Heart left ventricle (tissue), 13 donors: Measurements from ENCODE around the gene ZNF681.

ENCODE experiments used
- POLR2A ChIP-seq, 2 donors: fragments of 450-650 bp; IDR thresholded peaks; one replicate each; pipeline ENCODE4 v1.6.1; 2017; ENCODE audit warnings: antibody characterized with exemption in 2 of 2, mild to moderate bottlenecking in 2 of 2, moderate library complexity in 2 of 2
- TF ChIP-seq, protein P1 (sequence below), 12 donors: fragments of 200-600 bp; sonication (generic) in 4 of 12; IDR thresholded peaks; one replicate each; pipeline versions ENCODE4 v1.5.0 to v1.8.0; 2018 to 2022; ENCODE audit warnings: antibody characterized with exemption in 12 of 12, mild to moderate bottlenecking in 5 of 12
- donor health status: ischemic (EF 13 %, LVEDD 7.1; RV severe dilation, severe dysfunction).
- donor health status: DM: no; HTN: yes; CAD: no.
- donor health status: DM: no; HTN: no; CAD: no.
- donor health status: ischemic (EF 25% LVEDD 6.9; RV normal size, moderate dysfunction).
- donor health status: ischemic (EF 25% LVEDD 5.7; RV mildly dilated, moderate dysfunction).
- donor health status: ischemic (EF 35%, LVEDD 5.7; RV mildly dilated, moderate dysfunction).
- donor health status: nonischemic (EF 11% LVEDD 7.7; RV severe dilation, severe dysfunction).
- donor health status: DM: yes; HTN: yes; CAD: no.
- donor health status: PGD.
- donor health status: ischemic (EF 29% LVEDD 5.4; RV normal size, mild dysfunction).
- donor health status: nonischemic (EF 23%, LVEDD 6.1; RV moderate dilation, normal function).

DNA sequence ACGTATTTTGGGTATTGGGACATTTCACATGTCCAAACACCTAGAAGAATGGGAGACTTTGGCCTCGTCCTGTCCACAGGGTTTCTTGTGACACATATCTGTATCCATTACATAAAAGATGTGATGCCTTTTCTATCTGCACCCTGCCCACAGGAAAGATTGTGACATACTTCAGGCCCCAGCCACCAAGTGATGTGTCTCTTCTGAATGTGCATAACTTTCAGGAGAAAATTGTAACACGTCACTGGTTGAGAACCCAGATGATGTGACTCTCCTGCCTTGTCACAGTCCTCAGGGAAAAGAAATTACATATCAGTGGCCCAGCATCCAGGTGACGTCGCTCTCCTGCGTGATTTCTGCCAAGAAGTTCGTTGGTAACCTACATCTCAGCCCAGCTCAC lies 21.0 kb upstream of the ZNF681 start:
- TF ChIP-seq, protein P1, sequence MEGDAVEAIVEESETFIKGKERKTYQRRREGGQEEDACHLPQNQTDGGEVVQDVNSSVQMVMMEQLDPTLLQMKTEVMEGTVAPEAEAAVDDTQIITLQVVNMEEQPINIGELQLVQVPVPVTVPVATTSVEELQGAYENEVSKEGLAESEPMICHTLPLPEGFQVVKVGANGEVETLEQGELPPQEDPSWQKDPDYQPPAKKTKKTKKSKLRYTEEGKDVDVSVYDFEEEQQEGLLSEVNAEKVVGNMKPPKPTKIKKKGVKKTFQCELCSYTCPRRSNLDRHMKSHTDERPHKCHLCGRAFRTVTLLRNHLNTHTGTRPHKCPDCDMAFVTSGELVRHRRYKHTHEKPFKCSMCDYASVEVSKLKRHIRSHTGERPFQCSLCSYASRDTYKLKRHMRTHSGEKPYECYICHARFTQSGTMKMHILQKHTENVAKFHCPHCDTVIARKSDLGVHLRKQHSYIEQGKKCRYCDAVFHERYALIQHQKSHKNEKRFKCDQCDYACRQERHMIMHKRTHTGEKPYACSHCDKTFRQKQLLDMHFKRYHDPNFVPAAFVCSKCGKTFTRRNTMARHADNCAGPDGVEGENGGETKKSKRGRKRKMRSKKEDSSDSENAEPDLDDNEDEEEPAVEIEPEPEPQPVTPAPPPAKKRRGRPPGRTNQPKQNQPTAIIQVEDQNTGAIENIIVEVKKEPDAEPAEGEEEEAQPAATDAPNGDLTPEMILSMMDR (IDR thresholded peaks at IDR 0.05): no peak
- TF ChIP-seq POLR2A (IDR thresholded peaks at IDR 0.05): no peak
